Measurements from ENCODE around the gene FFAR1.
A peak's percentile ranks its signal among the peaks of the same experiment; 100 is the strongest.

FFAR1 gene, protein sequence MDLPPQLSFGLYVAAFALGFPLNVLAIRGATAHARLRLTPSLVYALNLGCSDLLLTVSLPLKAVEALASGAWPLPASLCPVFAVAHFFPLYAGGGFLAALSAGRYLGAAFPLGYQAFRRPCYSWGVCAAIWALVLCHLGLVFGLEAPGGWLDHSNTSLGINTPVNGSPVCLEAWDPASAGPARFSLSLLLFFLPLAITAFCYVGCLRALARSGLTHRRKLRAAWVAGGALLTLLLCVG (N-terminal part only)

DNA sequence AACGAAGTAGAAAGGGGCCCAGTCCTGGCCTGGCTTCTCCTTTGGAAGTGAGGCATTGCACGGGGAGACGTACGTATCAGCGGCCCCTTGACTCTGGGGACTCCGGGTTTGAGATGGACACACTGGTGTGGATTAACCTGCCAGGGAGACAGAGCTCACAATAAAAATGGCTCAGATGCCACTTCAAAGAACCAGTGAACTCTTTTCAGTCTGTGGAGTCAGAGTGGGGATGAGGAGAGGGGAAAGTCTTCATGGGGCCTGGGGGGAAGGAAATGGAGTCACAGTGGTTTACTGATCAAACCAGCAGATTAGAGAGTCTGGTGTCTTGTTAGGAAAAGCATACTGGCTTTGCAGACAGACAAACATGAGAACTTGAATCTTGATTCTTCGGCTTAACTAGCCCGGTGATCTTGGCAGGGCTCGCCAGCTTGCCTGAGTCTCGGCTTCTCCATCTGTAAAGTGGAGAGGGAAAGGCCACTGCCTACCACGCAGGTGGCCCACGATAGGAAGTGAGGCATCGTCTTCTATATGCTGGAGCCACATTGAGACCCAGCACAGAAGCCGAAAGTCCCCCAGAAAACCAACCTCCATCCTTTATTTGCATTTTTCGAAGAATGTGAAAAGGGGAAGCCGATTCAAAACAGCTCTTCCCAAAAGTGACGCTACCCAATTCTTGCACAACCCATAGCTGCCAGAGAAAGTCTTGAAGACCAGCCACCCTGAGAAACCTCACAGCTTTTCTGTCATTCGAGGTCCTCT lies at the start of gene FFAR1:
Gene FFAR1 (plus strand): TSS at position 732 of the 759 bp plus-strand sequence. CDS start 3,650 bp downstream, outside the sequence.
- peak; percentile 31 for DNase-seq

DNA sequence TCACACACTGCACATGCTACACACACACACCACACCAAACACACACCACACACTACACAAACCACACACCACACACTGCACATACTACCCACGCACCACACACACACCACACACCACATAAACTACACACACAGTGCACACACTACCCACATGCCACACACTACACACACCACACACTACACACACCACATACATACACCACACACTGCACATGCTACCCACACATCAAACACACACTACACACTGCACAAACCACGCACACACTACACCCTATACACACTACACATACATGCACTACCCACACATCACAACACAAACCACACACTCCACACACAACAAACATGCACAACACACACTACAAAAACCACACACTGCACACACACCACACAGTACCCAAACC lies 49.8 kb upstream of the FFAR1 start:
- DNase-seq: no peak

DNA sequence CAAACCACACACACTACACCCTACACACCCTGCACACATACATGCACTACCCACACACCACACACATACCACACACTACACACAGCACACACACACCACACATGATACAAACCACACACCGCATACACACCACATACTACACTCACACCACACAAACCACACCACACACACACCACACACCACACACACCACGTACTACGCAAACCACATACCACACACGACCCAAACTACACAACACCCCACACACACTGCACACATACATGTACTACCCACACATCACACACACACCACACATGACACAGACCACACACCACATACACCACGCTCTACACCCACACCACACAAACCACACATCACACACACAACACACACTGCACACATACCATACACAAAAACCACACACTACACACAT lies 49.1 kb upstream of the FFAR1 start:
- DNase-seq: no peak

DNA sequence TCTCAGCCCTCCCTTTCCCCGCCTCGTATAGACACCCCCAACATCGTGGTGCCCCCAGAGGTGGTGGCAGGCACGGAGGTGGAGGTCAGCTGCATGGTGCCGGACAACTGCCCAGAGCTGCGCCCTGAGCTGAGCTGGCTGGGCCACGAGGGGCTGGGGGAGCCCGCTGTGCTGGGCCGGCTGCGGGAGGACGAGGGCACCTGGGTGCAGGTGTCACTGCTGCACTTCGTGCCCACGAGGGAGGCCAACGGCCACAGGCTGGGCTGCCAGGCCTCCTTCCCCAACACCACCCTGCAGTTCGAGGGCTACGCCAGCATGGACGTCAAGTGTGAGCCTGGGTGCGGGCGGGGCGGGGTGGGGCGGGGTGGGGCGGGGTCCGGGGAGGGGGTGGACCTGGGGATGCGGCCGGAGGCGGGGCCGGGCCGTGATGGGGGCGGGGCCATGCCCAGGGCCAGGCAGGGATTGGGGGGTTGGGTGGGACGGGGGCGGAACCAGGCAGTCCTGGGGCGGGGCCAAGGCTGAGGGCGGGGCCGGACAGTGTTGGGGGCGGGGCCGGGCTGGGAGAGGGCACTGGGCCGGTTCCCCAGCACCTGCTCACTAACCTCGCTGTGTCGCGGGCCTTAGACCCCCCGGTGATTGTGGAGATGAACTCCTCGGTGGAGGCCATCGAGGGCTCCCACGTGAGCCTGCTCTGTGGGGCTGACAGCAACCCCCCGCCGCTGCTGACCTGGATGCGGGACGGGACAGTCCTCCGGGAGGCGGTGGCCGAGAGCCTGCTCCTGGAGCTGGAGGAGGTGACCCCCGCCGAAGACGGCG lies 48.0 kb upstream of the FFAR1 start:
- DNase-seq: no peak

DNA sequence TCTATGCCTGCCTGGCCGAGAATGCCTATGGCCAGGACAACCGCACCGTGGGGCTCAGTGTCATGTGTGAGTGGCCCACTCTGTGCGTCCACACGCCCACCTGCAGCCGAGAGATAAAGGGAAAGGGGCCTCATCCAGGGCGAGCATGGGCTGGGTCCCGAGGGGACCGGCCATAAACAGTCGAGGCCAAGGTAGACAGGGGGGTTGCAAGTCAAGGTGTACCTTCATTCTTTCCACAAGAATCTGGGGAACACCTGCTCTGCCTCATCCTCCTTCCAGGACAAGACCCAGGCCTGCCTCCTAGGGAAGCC lies 47.4 kb upstream of the FFAR1 start:
- DNase-seq: no peak

DNA sequence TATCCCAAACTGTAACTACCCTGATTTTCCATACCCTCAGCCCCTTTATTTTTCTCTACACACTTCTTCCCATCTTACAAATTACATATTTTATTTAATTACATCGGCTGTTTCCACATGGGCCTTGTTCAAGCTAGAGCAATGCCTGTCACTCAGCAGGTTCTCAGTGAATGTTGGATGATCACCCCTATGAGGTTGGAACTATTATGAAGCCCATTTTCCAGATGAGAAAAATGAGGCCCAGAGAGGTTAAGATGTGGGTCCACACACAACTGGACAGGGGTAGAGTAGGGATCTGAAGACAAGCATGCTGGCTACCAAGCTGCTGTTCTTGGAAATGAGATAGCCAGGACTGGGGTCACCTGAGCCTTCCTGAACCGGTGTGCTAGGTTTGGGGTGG lies 45.7 kb upstream of the FFAR1 start:
- DNase-seq: no peak

DNA sequence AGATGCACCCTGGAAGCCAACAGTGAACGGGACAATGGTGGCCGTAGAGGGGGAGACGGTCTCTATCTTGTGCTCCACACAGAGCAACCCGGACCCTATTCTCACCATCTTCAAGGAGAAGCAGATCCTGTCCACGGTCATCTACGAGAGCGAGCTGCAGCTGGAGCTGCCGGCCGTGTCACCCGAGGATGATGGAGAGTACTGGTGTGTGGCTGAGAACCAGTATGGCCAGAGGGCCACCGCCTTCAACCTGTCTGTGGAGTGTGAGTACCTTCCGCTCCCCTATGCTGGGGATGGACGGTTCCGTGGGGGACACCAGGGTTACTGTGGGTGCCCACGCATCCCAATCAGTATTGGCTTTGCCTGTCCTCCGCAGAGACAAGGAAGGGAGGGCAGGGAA lies 45.3 kb upstream of the FFAR1 start:
- DNase-seq: no peak

DNA sequence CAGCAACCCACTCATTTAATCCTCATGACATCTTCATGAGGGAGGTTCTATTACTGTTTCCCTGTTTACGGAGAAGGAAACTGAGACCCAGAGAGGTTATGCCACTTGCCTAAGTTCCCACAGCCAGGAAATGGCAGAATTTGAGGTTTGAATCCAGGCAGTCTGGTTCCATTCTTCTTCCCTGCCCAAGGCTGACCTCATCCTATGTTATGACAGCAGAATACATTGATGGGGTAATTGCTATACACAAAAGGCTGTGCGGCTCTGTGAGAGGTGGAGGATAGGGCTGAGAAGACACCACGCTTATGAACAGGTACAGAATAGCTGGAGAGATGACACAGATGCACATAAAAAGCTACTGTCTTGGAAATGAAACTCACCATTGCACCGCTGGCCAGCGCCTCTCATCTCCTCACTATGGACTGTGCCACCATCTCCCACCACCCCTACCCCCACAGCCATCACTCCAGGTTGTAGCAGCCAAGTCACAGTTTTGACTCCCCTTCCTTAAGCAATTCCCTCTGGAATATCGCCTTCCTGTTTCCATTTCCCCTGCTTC lies 44.3 kb upstream of the FFAR1 start:
- DNase-seq: no peak

DNA sequence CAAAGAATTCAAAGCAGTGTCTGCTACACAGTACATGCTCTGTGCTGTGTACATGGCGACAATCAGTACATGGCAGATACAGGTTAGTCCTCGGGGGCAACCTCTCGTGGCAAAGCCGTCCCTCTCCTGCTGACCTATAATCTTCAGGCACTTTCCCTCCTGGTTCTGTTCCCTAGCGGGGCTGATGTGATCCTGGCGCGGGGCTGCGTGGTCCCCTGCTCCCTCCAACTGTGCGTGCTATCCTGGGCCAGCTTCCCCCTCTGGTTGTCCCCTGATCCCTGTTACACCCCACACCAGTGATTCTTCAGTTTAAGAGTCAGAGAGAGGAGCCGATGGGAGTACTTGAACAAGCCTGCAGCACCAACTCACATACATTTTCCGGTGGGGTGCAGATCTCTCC lies 43.7 kb upstream of the FFAR1 start:
- no peak for DNase-seq

DNA sequence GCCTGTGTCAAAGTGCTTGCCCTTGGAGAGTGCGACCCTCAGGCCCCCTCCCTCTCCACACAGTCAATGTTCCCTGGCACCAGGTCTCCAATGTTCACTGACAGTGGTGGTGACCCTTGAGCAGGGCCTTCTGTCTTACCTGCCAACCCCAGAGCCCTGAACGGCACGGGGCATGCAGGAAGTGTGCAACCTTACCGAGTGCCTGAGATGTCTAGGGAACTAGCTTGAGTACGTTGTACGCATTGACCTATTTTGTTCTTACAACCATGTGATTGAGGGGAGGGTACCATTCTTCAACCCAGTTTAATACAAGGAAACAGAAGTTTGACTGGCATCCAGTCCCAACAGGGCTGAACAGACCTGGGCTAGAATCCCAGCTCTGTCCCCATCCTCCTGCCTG lies 42.5 kb upstream of the FFAR1 start:
- DNase-seq: no peak

DNA sequence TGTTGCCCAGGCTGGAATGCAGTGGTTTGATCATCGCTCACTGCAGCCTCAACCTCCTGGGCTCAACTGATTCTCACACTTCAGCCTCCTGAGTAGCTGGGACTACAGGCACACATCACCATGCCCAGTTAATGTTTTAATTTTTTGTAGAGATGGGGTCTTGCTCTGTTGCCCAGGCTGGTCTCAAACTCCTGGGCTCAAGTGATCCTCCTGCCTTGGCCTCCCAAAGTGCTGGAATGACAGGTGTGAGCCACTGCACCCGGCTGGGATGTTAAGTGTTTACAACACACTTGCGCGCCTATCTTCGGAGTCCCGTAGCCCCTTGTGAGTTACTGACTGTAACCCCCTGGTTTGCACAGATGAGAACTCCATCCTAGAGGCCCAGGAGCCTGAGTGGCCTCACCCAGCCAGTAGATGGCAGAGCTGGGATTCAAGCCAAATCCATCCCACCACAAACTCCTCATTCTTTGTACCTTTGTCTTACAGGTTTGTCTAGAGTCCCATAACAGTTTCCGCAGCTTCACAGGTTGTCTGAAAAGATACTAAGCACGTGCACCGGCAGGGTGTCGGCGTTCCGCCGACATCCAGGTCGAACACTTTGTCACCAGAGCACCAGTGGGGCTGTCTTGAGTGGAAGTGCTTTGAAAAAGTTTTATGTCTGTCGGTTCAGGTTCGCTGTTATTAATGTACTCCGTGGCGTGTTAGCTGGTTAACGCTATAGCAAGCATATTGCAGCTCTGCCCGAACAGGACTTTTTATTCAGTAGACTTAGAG lies 41.0 kb upstream of the FFAR1 start:
- no peak for DNase-seq

DNA sequence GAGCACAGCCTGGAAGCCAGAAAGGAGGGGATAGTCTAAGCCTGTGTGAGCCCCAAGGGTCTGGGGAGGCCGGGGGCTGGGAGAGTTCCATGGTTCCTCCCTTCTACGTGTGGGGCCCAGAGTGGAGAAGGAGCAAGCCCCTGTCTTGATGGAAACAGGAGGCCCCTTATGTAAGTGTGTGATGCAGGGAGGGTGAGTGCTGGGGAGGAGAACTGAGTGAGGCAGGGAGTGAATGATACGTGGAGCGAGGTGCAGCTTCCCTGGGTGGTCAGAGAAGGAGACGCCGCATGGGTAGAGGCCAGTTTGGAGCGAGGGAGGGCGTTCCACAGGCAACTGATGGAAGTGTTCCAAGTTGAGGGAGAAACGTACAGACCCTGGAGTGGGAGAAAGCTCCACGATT lies 39.8 kb upstream of the FFAR1 start:
- no peak for DNase-seq

DNA sequence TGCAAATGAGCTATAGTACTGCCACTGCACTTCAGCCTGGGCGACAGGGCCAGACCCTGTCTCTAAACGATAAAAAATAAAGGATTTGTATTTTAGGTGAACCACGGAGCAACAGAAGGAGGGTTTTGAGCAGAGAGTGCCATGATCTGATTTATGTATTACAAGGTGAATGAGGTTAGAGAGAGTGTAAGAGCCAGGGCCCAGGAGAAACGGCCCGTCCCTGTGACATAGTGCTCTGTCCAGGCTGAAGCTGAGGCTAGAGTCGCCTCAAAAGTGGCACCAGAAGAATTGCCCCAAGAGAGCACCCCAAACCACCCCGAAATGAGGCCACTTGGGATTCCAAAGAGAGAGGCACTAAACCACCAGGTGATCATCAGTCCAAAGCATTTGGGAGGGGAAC lies 38.8 kb upstream of the FFAR1 start:
- DNase-seq: no peak

DNA sequence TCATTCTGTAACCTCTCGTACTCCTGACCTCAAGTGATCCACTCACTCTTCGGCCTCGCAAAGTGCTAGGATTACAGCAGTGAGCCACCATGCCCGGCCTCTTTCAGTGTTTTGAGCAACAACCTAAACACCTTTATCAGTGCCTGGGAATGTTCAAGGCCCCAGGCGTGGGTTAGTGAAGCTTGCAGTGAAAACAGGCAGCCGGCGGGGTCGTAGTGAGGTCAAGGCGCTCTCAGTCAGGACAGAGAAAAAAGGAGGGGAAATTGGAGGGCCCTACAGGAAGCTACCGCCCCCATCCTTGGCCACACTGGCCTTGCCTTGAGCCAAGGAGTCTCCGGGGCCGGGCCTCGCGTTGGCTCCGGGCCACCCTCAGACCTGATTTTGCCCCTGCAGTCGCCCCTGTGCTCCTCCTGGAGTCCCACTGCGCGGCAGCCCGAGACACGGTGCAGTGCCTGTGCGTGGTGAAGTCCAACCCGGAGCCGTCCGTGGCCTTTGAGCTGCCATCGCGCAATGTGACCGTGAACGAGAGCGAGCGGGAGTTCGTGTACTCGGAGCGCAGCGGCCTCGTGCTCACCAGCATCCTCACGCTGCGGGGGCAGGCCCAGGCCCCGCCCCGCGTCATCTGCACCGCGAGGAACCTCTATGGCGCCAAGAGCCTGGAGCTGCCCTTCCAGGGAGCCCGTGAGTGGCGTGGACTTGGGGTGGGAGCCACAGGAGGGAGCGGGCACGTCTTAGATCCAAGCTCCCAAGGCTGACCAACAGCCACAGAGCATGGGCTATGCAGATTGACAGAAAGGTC lies 38.0 kb upstream of the FFAR1 start:
- DNase-seq: no peak

DNA sequence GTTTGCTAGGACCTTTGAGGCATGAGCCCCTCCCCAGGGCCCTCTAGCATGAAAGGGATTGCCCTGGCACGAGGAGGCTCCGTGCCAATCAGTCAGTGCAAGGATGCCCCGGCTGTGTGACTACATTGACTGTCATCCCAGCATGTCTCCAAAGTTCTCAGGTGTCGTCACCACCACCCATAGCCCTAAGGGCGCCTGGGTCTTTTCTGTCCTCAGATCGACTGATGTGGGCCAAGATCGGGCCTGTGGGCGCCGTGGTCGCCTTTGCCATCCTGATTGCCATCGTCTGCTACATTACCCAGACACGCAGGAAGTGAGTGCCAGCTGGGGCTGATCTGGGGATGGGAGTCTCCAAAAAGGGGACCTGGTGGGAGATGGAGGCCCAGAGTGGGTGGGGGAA lies 37.4 kb upstream of the FFAR1 start:
- no peak for DNase-seq

DNA sequence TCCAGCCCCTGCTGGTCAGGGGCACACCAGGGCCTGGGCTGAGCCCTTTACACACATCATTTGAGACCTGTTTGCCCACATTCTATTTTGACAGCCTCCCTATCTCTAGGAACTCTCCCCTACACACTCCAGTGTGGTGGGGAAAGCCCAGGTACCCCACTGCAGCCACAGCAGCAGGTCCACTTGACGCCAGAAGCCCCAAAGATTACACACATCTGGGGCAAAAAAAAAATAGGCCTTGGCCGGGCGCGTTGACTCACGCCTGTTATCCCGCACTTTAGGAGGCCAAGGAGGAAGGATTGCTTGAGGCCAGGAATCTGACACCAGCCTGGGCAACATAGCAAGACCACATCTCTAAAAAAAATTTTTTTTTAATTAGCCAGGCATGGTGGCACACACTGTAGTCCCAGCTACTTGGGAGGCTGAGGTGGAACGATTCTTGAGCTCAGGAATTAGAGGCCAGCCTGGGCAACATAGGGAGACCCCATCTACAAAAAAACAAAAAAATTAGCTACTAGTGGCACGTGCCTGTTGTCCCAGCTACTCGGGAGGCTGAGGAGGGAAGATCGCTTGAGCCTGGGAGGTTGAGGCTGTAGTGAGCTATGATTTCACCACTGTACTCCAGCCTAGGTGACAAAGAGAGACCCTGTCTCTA lies 36.8 kb upstream of the FFAR1 start:
- no peak for DNase-seq

DNA sequence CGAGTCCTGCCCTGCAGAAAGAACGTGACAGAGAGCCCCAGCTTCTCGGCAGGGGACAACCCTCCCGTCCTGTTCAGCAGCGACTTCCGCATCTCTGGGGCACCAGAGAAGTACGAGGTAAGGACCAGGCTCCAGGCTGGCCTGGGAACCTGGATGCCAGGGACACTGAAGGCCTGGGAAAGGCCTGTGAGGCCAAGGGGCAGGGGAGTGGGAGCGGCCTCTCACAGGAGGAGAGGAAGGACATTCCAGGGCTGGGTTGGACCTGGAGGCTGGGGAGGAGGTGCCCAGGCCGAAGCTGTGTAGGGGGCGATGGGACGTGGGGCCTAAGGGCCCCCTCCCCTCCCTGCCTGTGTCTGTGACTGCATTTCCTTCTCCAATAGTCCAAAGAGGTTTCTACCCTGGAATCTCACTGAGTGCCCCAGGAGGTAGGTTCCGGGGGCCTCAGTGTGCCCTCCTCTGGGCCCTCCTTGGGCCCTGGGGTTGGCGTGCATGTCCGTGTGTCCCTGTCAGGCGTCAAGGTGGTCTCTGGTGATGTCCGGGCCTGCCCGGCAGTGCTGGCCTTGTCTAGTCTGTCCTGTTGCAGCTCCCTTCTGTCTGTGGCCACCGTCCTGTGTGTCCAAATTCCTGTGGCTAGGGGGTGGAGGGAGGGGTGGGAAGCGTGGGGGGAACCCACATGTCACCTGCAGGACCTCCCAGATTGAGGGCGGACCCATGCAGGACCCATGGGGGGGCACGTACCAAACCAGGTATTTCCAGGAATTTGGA lies 35.6 kb upstream of the FFAR1 start:
- no peak for DNase-seq

DNA sequence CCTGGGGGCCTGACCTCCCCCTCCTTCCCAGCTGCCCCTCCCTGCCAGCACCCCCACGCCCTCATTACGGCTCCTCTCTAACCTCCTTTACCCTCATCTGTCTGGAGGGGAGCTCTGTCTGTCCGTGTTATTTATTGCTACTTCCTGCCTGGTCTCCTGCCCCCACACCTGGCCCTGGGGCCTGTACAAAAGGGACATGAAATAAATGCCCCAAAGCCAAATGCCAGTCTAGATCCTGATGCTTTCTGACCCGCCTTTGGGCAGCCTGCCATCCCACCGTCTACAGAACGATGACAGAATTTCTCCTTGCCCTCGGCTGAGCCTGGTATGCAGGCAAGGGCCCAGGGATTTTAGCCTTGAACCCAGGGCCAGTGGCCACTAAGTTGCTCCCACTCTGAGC lies 34.1 kb upstream of the FFAR1 start:
- DNase-seq: no peak

DNA sequence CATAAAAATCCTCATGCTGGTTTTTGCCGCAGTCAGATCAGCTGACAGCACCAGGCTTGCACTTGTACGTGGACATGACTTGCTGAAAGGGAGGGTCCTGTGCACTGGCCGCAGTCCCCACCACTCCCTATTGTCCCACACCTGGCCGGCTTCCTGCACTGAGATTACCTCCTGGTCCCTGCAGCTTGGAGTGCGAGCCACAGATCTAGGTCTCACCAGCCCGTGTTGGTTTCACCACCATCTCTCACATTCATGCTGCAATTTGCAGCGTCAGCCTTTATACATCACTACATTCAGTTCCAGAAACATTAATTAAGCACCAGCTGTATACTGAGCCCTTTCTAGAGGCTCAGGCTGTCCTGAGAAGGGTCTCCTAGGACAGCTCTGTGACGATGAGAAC lies 33.7 kb upstream of the FFAR1 start:
- DNase-seq: no peak

DNA sequence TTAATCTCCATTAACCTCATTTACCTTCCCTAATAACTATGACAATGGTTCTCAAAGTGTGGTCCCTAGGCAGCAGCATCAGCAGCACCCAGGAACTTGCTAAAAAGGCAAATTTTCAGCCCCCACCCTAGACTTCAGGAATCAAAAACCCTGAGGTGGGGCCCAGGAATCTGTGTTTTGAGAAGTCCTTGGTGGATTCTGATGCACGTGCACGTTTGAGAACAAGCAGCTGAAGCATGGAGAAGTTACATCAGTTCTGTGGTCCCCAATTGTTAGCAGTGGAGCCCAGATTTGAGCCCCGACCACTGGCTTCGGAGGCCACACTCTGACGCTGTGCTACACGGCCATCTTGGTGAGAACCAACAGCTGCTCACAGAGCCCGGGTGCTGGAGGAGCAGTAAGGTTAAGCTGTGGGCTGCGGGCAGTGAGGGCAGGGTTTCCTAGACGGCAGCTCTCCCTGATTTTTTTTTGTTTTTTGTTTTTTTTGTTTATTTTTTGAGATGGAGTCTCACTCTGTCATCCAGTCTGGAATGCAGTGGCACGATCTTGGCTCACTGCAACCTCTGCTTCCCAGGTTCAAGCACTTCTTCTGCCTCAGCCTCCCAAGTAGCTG lies 32.7 kb upstream of the FFAR1 start:
- DNase-seq: no peak

Measured in activated CD4-positive, CD25-positive, alpha-beta regulatory T cell treated with anti-CD3 and anti-CD28 coated beads, Interleukin-2, amount 50 U/mL, for 72 hours (primary cell).